Fibroblast of the conjunctiva (primary cell): Measurements from ENCODE around the gene FPGS.
A peak's percentile ranks its signal among the peaks of the same experiment; 100 is the strongest.
"Not testable (repeated sequence)": the region's sequence is repeated elsewhere in the genome, so short reads cannot be mapped to it uniquely, and the experiment has no call there.

ENCODE experiments used
- DNase-seq: peaks from one replicate; pipeline ENCODE4 v3.0.0-alpha.2; 2010; ENCODE audit warnings: low read depth

Gene FPGS

DNA sequence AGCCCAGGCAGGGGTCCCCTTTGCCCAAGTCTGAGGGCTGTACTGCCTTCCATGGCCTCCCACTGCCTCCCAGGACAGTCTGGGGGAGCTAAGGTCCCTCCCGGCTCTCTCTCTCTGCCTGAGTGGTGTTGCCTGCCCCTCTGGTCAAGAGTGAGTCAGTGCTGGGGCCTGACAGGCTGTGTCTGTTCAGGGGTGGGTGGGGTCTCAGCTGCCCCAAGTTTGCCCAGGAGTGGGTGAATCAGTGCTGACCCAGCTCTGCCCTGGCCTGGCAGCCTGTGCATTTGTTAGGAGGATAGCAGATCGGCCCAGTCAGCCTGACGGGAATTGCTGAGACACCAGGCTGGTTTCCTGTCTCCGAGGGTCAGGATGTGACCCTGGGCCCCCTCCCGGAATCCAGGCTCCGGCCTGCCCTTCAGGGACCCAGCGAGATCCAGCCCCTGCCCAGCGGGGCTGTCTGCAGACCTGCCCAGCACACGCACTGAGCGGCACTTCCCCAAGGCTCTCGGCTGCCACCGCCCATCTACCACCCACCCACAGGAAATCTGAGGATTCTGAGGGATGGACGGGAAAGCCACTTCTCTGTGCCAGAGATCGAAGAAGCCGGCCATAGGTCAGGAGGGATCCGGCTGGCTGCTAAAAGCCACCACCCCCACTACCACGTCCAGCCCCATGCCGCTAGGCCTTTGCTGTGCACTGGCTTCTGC lies 35.8 kb downstream of the FPGS start:
- DNase-seq, result peak; percentile 91

DNA sequence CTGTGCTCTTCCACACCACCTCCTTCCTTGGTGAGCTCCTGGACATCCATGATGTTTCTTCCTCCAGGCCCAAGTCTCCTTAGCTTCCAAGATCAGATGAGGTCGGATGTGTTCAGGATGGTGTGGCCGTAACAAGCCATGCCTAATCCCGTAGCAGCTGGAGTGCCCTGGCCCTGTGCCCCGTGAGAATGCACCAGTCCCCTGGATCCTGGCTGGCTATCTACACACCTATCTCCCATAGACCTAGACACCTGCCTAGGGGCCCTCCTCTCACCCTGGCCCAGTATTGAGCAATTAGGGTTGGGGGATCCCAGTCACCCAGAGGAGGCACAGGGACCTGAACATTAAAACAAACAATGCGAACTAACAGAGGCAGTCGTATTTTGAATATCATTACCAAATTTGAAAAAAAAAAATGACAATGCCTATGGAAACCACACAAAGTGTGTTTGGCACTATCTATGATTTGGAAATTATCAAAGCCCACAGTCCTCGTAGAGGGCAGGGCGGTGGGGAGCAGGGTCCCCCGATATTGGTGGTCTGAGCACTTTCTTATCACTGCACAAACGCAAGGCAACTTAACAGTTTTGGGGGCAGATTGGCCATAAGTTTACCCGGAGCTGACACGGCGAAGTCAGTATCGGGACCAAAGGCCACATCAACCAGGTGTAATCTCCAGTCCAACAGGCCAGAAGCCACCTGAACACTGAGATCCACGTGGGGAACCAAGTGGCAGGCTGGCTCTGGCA lies 38.6 kb downstream of the FPGS start:
- no peak for DNase-seq

DNA sequence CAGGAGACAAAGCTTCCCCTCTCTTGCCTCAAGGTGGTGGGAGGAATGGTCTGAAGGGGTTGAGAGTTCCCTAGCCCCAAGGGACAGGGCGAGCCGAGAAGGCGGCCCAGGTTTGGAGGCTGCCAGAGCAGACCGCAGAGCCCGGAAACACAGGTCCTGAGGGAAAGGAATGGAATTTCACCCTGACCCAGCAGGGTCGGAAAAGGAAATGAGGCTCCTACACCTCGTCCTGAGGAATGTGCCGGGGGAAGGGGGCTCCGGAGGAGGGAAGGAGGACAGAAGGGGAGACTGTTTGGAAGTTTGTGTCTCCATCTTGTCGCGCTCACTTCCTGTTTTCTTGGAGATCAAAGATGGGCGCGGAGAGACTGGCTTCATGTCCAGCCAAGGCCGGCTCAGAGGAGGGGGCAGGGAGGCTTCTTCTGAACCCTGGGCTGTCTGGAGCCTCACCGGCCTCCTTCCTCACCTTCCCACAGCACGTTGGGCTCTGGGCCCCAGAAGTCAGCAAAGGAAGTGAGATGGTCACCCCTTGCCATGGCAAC lies 42.2 kb downstream of the FPGS start:
- no peak for DNase-seq

DNA sequence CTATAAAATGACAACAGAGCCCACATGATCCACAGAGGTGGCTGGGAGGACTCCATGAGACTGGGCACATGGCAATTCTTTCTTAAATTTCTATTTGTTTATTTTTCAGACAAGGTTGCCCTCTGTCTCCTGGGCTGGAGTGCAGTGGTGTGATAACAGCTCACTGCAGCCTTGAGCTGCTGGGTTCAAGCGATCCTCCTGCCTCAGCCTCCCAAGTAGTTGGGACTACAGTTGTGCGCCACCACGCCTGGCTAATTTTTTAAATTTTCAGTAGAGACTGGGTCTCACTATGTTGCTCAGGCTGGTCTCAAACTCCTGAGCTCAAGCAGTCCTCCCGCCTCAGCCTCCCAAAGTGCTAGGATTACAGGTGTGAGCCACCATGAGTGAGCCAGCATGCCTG lies 42.9 kb downstream of the FPGS start:
- not testable (repeated sequence) for DNase-seq

DNA sequence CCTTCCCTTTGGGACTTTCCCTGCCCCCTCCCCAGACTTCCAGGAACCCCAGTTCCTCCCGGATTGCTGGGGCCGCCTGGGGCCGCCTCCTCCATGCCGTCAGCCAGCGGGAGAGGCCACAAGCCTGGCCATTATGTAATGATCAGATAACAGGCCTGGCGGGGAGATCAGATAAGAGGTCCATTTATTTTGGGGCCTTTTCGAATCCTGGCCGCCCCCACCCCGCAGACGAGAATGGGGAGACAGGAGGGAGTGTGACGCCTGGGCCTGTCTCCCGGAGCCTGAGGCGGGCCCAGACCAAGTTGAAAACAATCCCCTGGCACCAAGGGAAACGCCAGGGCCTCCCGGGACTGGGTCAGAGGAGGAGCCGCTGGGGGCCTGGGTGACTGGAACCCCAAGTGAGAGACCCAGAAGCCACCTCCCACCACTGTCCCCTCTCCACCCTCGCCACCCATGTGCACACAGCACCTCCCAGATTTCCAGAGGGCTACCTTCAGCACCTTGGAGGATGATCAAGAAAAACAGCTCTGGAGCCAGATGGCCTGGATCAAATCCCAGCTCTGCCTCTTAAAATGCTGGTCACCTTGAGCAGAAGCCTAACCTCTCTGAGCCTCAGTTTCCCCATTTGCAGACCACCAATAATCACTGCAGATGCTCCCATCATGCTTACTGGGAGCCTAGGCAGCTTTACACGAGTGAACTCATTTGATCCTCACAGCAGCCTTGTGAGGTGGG lies 43.9 kb downstream of the FPGS start:
- DNase-seq, result no peak

DNA sequence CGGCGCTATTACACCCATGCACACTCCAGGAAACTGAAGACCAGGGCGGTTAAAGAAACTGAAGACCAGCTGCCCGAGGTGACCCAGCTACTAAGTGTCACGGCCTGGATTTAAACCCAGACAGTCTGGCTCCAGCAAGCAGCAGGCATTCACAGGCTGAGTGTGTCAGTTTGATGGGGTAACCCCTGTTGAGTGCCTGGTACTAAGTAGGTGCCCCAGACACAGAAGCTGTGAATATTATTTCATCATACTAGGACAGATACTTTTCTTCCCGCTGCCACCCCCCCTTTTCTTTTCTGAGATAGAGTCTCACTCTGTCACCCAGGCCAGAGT lies 44.5 kb downstream of the FPGS start:
- no peak for DNase-seq

DNA sequence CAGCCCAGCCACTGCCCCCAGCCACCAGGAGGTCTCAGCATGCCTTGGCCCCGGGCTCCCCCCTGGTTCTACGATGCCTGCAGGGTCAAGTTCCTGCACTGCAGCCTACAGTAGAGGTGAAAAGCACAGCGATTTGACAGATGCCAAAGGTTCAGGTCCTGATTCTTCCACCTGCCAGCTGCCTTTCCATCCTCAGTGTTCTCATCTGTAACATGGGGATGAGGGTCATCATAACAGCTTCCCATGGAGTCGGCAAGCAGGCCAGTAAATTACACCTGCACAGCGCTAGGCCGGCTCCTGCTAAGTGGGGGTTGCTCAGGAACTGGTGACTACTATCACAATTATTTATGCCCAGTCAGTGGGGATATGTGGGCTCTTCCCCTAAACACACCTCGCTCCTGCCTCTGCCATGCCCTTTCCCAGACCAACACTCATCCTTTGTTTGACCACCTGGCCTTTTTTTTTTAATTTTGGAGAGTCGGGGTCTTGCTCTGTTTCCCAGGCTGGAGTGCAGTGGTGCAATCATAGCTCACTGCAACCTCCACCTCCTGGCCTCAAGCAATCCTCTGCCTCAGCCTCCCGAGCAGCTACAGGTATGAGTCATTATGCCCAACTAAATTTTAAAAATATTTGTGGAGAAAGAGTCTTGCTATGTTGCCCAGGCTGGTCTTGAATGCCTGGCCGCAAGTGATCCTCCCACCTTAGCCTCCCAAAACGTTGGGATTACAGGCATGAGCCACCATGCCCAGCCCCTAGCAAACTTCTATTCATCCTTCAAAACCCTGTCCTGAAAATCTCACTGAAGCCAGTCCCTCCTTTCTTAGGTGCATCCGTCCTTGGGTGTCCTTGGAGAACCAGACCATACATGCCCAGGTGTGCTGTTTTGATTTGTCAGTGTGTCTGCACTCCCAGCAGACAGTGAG lies 45.4 kb downstream of the FPGS start:
- no peak for DNase-seq

DNA sequence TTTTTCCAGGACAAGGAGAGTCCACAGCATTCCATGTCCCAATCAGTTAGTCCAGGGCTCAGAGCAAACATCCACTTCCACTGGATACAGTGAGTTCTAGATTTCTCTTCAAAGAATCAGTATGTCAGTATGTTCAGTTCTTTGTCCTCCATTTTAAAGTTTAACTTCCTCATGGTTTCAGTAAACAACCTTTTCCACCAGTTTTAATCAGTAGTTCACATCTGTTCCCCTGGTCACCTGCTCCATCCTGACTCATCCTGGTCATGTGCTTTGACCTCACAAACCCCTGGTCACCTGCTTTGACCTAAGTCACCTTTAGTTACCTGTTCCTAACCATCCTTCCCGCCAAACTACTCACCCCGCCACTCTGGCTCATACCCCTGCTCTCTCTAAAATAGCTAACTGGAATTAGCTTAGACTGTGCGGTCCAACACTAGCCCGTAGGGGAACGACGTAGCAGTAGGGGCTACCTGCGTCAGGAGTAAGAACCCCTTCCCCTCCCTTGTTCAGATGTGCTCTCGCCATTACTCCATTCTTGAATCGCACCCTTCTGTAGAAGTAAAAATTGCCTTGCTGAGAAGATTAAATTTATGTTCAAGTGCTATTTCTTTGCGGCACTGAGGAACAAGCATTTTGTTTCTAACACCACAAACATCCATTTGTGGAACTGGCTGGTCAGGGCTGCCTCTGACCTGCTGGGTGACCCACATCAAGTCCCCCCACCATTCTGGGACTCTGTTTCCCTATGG lies 46.2 kb downstream of the FPGS start:
- no peak for DNase-seq

DNA sequence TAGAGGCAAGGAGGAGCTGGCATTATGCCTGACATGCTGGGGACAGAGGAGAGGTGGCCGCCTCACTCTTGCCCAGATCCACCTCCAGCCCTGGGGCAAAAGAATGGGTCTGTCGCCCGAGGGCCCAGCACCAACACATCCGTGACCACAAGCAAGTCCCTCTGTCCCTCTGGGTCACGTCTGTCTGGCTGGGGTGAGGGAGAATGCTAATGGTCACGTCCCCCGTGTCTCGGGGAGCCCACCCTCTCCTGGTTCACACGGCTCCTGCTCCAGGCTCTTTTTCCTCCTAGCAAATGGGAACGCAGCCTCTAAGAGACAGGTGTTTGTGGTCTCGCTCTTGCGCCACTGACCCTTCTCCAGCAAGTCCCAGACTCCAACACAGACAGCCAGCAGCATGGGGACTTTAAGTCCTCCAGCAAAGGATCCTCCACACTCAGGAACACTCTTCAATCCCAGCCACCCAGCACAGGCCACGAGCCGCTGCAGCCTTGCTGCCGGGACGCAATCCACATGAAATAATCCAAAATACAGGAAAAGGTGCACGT lies 47.7 kb downstream of the FPGS start:
- no peak for DNase-seq

DNA sequence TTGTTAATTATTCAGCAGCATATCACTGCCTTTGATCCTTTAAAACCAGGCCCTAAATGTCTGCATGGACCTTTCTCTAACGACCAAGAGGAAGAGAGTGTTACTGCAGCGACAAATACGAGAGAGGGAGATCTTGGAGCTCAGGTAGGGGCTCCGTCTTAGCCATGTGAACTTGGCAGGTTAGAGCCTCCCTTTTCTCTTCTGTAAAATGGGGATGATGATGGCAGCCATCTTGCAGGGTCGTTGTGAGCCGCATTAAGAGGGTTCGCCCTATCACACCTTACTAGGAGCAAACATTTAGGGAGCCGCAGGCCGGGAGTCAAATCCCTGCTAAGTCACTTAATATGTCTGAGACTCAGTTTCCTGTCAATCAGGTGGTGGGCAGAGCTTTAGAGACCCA lies 50.1 kb downstream of the FPGS start:
- DNase-seq, result no peak

DNA sequence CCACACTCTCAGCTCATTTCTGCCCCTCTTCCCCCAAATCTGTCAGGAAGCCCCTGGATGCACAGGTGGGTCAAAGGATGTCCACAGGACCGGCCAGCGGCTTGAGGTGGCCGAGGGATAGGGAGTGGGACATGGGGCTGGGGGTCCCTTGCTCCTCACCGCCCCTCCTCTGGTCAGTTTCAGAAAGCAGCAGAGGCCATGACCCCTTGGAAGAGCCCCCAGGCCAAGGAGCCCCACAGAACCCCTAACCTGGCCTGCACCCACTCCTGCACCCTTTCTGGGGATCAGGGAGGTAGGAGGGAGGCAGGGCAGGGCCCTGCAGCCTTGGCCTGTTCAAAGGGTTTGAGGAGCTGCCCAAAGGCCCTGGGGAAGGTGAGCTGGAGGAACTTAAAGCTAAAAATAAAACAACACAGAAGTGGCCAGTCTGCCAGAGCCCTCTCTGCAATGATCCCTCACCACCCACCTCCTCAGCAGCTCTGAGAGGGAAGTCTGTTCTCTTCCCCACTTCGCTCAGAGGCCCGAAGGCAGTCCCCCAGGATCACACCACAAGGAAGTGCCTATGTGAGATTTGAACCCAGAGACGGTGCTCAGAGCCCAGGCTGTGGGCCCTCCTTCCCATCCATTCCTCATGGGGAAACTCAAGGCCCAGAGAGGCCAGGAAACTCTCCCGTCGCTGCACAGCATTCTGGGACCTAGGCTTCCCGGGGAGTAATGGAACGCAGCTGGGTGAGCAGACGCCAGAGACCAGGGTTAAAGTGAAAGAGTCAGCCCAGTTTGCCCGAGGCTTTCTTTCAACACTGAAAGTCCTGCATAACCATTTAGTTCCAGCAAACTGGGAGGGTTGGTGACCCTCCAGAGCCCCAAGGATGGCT lies 50.9 kb downstream of the FPGS start:
- DNase-seq, result no peak

DNA sequence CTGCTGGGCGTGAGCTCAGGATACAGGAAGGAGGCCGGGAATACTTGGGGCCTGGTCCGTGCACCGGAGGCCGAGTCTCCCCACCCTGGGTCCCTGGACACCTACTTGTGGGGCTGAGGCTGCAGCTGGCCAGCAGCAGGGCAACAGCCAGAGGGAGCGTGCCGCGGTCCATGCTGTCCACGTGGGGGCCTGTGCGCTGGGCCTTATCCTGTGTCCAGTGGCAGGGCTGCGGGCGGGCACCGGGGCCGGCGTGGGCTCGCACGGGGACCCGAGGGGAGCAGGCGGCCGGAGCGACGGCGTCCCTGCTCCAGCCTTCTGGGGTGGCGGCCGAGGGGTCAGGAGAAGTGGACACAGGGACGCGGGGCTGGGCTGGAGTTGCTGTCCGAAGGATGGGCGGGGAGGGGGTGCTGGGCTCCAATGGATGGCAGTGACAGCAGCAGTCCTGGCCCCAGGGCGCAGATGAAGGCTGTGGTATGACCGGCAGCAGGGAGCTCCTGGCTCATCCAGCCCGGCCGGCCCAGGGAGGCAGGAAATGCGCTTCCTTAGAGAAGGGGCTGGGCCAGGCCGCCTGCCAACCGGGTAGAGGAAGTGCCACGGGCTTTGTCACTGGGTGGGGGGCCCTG lies 51.6 kb downstream of the FPGS start, which contains the start of gene ENG:
Gene ENG (minus strand): TSS at position 475 of the 623 bp plus-strand sequence. CDS start 303 bp downstream, at position 172.
- no peak for DNase-seq

DNA sequence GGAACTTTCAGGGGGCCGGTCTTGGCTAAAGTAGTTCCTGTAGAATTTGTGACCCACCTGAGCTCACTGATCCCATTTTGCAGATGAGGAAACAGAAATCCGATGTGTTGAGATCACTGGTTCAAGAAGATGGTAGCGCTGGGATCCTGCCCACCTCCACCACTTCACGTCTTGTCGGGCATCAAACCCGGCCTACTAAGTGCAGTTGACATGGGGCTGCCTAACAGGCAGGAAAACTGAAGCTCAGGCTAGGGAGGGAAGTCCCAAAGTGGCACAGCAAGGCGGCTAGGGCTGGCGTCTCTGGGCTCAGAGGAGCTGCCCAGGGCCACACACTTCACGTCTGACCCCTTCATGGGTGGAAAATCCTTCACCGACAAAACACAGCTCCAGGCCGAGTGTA lies 52.3 kb downstream of the FPGS start:
- DNase-seq, result no peak

DNA sequence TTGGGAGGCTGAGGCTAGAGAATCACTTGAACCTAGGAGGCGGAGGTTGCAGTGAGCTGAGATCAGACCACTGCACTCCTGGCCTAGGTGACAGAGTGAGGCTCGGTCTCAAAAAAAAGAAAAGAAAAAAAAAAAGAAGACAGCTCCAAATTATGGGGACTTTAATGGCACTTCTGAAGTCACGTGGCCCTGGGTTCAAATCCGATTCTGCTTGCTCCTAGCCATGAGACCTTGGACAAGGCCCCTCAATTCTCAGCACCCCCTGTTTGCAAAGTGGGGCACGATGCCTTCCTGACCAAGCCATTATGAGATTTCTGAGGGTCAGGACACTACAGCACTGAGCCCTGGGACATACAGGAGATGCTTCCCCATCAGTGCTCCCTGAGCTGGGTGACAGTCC lies 52.8 kb downstream of the FPGS start:
- no peak for DNase-seq

DNA sequence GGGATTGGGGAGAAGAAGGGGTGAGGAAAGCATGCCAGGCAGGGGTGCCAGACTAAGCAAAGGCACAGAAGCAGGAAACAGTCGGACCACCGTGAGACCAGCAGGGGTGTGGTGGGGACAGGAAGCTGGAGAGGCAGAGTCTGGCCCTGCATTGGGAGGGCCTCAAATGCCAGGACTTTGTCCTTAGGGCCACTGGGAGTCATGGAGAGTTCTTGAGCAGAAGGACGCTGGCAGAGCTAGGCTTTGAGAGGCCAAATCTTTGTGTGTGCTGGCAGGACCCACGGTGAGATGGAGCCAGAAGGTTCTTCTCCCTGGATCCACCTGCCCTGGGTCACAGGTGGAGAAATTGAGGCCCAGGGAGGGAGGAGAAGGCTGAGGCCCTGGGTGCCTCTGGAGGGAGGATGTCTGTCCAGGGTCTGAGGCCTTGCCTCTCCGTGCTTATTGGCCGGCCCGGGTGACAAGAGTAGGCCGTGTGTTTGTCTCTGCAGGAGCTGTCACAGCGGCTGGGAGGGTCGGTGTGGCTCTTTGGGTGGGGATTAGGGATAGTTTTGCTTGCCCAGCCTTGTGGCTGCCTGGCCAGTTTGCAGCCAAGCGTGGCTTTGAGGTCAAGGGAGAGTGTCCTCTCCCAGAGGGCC lies 53.5 kb downstream of the FPGS start:
- no peak for DNase-seq

DNA sequence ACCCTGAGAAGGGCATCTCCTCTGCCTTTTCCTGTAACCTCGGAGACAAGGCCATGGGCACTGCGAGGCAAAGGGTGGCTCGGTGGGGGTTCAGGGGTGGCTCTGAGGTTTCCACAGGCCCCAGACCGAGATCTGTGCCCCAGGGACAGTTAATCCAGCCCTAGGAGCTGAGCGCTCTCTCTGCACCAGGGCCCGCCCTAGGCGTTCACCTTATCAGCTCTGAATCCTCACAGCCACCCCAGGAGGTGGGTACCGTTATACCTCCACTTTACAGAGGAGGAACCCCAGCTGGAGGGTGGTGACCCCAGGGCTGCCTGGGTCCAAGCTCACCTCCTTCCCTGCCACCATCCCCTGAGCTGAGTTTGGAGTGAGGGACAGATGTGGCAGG lies 54.0 kb downstream of the FPGS start:
- DNase-seq, result no peak

DNA sequence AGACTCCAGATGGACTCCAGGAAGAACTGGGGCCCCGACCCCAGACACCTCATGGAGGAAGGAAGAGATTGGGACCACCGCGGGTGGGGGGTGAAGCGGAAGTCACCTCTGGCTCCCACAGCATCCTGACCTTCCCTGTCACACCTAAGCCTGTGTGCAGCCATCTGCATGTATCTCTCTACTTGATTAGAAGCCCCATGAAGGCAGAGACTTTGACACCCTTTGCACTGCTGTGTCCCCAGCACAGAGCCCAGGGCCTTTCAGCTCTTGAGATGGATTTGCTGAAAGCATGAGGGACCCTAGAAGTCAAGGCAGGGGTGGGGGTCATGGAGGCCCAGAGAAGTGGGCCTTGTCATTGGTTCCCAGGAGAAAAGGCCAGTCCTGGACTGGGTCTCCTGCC lies 54.6 kb downstream of the FPGS start:
- DNase-seq, result no peak

DNA sequence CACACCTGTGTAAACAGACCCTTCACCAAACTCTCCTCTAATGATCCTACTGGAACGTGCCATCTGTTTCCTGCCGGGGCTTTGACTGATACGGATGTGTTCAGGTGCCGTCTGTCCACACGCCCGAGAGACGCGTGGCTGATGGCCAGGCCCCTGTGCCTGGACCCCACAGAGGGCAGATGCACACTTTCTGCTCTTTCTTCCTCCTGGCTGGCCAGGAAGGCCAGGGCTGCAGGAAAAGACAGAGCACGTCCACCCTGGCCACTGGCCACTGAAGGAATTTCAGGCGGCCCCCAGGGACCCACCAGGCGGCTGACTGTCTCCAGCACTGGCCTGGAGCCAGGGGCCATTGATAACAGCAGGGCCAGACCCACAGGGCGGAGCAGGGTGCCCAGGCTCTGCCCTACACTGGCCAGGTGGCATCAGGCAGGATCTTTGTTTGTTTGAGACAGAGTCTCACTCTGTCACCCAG lies 55.4 kb downstream of the FPGS start:
- DNase-seq, result no peak

DNA sequence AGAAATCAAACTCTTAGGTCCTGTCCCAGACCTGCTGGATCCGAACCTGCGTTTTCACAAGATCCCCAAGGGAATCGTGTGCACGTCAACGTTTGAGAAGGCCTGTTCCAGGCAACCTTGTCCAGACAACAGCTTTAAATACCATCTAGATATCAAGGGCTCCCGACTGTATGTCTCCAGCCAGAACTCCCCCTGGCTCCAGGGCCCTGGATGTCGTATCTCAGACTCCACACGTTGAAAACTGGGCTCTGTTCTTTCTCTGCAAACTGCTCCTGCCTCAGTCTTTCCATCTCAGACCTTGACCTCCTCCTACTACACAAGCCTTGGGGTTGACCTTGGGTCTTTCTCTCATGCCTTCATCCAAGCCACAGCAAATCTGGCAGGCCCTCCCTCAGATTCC lies 57.6 kb downstream of the FPGS start:
- no peak for DNase-seq
